Mesothelial cell of epicardium (in vitro differentiated cells): ENCODE data around the gene CORO6. TPM values are rescaled to one million over a fixed set of nuclear protein-coding genes. Genes with fewer than 3 reads are reported as not detected.

ENCODE experiments used
- DNase-seq, 2 experiments: peaks; one replicate each; pipeline ENCODE4 v3.0.0; 2021; ENCODE audit warnings: low spot score in 2 of 2; ENCODE audit not compliant: unreplicated experiment in 2 of 2
- H3K27ac Mint-ChIP-seq: 2 replicates; pipeline ENCODE4 v1.8.0; 2021; ENCODE audit warnings: mixed read lengths
- H3K27me3 Mint-ChIP-seq: 2 replicates; pipeline ENCODE4 v1.8.0; 2021; ENCODE audit warnings: low read depth, mixed read lengths
- H3K36me3 Mint-ChIP-seq: 2 replicates; pipeline ENCODE4 v1.8.0; 2021; ENCODE audit warnings: mixed read lengths
- H3K4me1 Mint-ChIP-seq: 2 replicates; pipeline ENCODE4 v1.8.0; 2021; ENCODE audit warnings: mixed read lengths
- H3K4me3 Mint-ChIP-seq: 2 replicates; pipeline ENCODE4 v1.8.0; 2021; ENCODE audit warnings: mild to moderate bottlenecking, moderate library complexity, mixed read lengths
- H3K9me3 Mint-ChIP-seq: 2 replicates; pipeline ENCODE4 v1.8.0; 2021; ENCODE audit warnings: mixed read lengths
- total RNA-seq: library from RNA; stranded (reverse); gene quantifications from 3 replicates; pipeline ENCODE4 v1.2.1, GENCODE V29; 2021
- TF ChIP-seq, protein P1 (sequence below): fragments of 200-600 bp; sonication (generic); IDR thresholded peaks from one replicate; pipeline ENCODE4 v1.5.0; 2021; ENCODE audit warnings: antibody characterized with exemption; ENCODE audit not compliant: unreplicated experiment

The CORO6 gene
- total RNA-seq, 1 donor from 2014 or later: 3.4 TPM

DNA sequence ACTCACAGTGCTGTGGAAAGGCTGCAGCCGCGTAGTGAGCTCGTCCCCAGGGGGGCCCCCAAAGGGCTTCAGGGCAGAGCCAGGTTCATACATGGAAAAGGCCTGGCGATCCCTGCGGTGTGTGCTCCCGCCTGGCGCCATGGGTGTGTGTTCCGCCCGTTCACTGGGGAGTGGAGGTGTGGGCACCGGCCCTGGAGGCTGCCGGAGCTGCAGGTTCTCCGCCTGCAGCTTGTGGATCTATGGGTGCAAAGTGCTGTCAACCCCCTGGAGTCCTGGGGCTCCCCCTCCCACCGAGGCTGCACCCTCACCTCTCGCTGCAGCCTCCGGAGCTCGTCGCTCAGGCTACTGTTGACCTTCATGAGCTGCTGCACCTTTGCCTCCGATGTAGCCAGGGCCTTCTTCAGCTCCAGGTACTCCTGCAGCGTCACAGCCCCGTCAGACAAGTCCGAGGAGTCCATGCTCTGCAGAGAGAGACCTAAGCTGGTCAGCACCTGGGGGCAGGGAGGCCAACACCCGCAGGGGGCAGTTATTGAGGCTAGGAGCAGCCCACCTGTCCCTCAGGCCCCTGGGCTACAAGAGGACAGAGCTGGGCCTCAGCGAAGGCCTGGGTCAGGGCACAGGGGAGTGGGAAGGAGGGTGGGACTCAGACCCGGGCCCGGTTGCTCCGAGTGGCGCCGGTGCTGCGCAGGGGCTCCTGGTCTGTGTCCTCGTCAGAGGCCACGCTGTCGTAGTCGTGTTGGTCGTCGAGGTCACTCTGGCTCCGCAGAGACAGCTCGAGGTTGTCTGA lies 46.3 kb downstream of the CORO6 start:
- no peak for DNase-seq
- no peaks in the 10 kb centered on the region for H3K27me3 Mint-ChIP-seq
- TF ChIP-seq, protein P1, sequence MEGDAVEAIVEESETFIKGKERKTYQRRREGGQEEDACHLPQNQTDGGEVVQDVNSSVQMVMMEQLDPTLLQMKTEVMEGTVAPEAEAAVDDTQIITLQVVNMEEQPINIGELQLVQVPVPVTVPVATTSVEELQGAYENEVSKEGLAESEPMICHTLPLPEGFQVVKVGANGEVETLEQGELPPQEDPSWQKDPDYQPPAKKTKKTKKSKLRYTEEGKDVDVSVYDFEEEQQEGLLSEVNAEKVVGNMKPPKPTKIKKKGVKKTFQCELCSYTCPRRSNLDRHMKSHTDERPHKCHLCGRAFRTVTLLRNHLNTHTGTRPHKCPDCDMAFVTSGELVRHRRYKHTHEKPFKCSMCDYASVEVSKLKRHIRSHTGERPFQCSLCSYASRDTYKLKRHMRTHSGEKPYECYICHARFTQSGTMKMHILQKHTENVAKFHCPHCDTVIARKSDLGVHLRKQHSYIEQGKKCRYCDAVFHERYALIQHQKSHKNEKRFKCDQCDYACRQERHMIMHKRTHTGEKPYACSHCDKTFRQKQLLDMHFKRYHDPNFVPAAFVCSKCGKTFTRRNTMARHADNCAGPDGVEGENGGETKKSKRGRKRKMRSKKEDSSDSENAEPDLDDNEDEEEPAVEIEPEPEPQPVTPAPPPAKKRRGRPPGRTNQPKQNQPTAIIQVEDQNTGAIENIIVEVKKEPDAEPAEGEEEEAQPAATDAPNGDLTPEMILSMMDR: no peak
- no peaks in the 10 kb centered on the region for H3K9me3 Mint-ChIP-seq
- H3K4me3 Mint-ChIP-seq: no peak overlapping the region
- peaks cover 8% of the 10 kb centered on the region for H3K4me1 Mint-ChIP-seq
- no peak overlapping the region for H3K27ac Mint-ChIP-seq
- peaks cover 11% of the 10 kb centered on the region for H3K36me3 Mint-ChIP-seq

DNA sequence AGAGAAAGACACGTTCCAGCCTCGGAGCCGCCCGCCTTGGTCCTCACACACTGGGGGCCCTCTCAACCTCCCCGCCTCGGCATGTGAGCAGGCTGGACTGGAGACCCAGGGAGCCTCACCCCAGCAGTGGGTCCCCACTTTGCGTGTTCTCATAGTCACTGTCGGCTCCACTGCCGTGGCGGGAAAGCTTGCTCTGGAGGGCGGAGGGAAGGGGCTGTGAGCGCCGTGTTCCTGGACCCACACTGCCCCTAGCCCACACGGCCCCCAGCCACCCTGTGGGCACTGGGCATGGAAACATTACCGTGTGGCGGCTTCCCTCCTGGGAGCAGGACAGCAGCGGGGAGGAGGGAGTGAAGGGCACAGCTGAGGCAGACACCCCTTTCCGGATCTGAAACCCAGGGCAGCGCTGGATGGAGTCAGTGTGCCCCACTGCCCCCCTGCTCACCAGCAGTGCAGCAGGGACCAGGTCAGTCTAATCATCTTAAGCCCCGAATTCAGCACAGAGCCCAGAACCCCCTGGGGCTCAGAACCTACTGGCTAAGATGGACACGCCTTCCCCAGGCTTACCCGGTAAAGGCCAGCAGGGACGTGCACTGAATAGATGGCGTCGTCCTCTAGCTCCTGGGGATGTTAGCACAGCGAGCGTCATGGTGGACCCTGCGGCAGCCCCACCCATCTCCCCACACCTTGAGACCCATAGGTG lies 47.0 kb downstream of the CORO6 start:
- TF ChIP-seq, protein P1: no peak
- H3K27ac Mint-ChIP-seq: no peak overlapping the region
- peaks cover 11% of the 10 kb centered on the region for H3K4me1 Mint-ChIP-seq
- no peak overlapping the region for H3K4me3 Mint-ChIP-seq
- no peaks in the 10 kb centered on the region for H3K27me3 Mint-ChIP-seq
- H3K9me3 Mint-ChIP-seq: no peaks in the 10 kb centered on the region
- DNase-seq: peak in 1 of 2 experiments; percentile 11
- peaks cover 12% of the 10 kb centered on the region for H3K36me3 Mint-ChIP-seq

DNA sequence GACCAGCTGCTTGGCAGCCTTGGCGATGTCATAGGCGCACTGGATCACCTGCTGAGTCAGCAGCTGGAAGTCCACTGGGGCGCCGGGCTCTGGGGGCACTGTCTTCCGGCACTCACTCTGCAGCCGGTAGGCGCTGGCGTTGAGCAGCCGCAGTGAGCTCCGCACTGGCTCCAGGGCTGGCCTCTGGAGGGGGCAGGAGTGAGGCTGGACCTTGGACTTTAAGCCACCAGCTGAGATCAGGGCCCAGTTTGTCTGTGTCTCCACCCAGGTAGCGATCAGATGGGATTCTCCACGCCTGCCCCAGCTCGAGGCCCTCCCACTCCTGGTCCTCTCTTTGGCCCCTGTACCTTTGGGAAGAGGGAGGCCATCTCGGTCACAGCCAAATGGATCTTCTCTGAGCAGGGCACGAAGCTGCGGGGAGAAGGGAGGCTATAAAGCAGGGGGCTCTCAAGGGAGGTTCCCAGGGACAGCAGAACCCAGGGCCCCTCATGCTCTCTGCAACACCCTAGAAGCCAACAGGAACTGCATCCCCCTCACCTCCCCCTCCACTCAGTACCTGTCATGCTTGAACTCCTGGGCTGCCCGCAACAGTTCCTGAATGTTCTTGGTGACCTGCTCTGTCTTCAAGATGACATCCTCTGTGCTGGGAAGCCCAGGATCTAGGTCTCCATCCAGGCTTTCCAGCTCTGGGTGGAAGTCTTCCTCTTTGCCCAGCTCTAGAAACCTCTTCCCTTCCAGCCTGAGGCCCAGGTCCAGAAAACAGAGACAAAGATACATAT lies 47.8 kb downstream of the CORO6 start:
- no peak overlapping the region for H3K4me3 Mint-ChIP-seq
- H3K4me1 Mint-ChIP-seq: peaks cover 12% of the 10 kb centered on the region
- H3K27ac Mint-ChIP-seq: no peak overlapping the region
- H3K27me3 Mint-ChIP-seq: no peaks in the 10 kb centered on the region
- peak in 1 of 2 experiments; percentile 18 for DNase-seq
- peaks cover 6% of the 10 kb centered on the region for H3K36me3 Mint-ChIP-seq
- TF ChIP-seq, protein P1: no peak
- H3K9me3 Mint-ChIP-seq: no peaks in the 10 kb centered on the region

DNA sequence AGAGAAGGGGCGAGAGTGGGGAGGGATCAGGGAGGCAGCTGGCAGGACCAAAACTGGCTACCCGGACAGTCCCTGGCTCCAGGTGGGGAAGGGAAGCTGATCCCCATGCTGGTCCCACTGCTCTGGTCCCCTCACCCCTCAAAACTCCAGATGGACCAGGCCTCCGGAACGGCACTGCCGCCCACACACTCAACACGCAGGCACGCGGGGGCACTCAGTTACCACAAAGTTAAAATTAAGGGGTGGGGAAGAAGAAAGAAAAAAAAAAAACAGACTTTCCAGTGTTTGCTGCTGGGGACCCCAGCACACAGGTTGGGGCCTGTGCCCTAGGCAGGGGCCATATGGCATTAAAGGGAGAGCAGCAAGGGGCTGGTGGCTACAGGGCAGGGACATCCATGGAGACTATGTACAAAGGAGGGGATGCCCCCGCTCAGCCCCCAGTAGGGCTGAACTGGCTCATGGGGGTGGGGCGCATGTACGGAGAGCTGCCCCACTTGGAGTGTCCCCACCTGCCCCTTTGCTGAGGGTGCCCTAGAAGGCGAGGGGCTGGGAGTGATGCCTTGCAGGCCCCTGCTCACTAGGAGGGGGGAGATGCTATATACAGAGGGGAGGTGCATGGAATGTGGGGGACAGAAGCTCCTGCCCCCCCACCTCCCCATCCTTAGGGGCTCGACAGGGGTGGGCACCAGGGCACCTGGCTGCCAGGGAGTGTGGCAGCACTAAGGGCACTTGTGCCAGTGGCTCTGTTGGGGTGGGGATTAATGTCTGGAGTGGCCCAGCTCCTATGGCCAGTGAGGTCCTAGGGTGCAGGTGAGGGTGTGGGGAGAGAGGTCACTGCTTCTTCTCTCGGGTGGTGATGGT lies 48.6 kb downstream of the CORO6 start:
- Mint-ChIP-seq H3K4me3 (no peak overlapping the region), H3K4me1 (peaks cover 18% of the 10 kb centered on the region), H3K9me3 (no peaks in the 10 kb centered on the region), H3K27me3 (no peaks in the 10 kb centered on the region), H3K27ac (no peak overlapping the region), H3K36me3 (peaks cover 5% of the 10 kb centered on the region)
- DNase-seq: no peak
- TF ChIP-seq, protein P1: no peak

DNA sequence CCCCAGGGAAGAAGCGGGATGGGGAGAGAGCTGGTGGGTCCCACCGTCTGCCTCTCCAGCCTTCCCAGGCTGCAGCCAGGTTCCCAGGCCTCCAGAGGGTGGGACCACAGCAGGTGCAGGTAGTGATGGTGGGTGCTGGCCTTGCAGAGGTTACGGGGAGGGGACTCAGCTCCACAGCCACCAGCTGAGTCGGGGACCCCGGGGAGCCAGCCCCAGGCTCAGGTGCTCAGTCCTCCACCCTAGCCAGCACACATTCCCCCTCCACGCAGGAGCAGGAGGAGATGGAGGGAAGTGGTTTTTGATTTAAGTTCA lies 49.2 kb downstream of the CORO6 start:
- H3K9me3 Mint-ChIP-seq: no peaks in the 10 kb centered on the region
- H3K27me3 Mint-ChIP-seq: no peaks in the 10 kb centered on the region
- DNase-seq: peak in 1 of 2 experiments; percentile 18
- no peak overlapping the region for H3K4me3 Mint-ChIP-seq
- TF ChIP-seq, protein P1: no peak
- H3K27ac Mint-ChIP-seq: peak overlapping the region; percentile 21
- H3K36me3 Mint-ChIP-seq: peaks cover 5% of the 10 kb centered on the region
- H3K4me1 Mint-ChIP-seq: peaks cover 19% of the 10 kb centered on the region
